ENCODE data around the gene PPFIBP1.

PPFIBP1 gene

GRCh38 chr12:27547592-27547991 lies 23.6 kb downstream of the PPFIBP1 start:
- TF ChIP-seq CTCF (conservative IDR thresholded peaks at IDR 0.05; ENCODE audit: low read depth, low read length) = no peak
- no peak overlapping the region for H3K4me3 ChIP-seq (ENCODE audit: low read depth, low read length)
- DNase-seq (ENCODE audit: low read depth) = no peak

- no peak for TF ChIP-seq CTCF (conservative IDR thresholded peaks at IDR 0.05; ENCODE audit: low read depth, low read length)
- no peak for DNase-seq (ENCODE audit: low read depth)
- H3K4me3 ChIP-seq (ENCODE audit: low read depth, low read length) = no peak overlapping the region
Measured at GRCh38 chr12:27548301-27549199, 24.5 kb downstream of the PPFIBP1 start.

- no peak overlapping the region for H3K4me3 ChIP-seq (ENCODE audit: low read depth, low read length)
- TF ChIP-seq CTCF (conservative IDR thresholded peaks at IDR 0.05; ENCODE audit: low read depth, low read length) = no peak
- DNase-seq (ENCODE audit: low read depth) = peak; percentile 87
Measured at GRCh38 chr12:27549236-27549800, 25.3 kb downstream of the PPFIBP1 start.

- H3K4me3 ChIP-seq (ENCODE audit: low read depth, low read length) = peak overlapping the region; percentile 3
- peak; percentile 99 for DNase-seq (ENCODE audit: low read depth)
- no peak for TF ChIP-seq CTCF (conservative IDR thresholded peaks at IDR 0.05; ENCODE audit: low read depth, low read length)
Measured at GRCh38 chr12:27549801-27550652, 26.0 kb downstream of the PPFIBP1 start.

- peak; percentile 65 for DNase-seq (ENCODE audit: low read depth)
- no peak for TF ChIP-seq CTCF (conservative IDR thresholded peaks at IDR 0.05; ENCODE audit: low read depth, low read length)
- no peak overlapping the region for H3K4me3 ChIP-seq (ENCODE audit: low read depth, low read length)
Measured at GRCh38 chr12:27550653-27550975, 26.6 kb downstream of the PPFIBP1 start.

- no peak for TF ChIP-seq CTCF (conservative IDR thresholded peaks at IDR 0.05; ENCODE audit: low read depth, low read length)
- H3K4me3 ChIP-seq (ENCODE audit: low read depth, low read length) = no peak overlapping the region
- no peak for DNase-seq (ENCODE audit: low read depth)
Measured at GRCh38 chr12:27551172-27551840, 27.3 kb downstream of the PPFIBP1 start.
